Bone marrow (tissue), 2 donors: Measurements from ENCODE around the gene PIP5K1A.
"Not testable (repeated sequence)": the region's sequence is repeated elsewhere in the genome, so short reads cannot be mapped to it uniquely, and the experiment has no call there.

Experiments
- DNase-seq, 2 donors: peaks; one replicate each; lab custom pipeline; 2025; lab: John Stamatoyannopoulos, UW

PIP5K1A gene

DNA sequence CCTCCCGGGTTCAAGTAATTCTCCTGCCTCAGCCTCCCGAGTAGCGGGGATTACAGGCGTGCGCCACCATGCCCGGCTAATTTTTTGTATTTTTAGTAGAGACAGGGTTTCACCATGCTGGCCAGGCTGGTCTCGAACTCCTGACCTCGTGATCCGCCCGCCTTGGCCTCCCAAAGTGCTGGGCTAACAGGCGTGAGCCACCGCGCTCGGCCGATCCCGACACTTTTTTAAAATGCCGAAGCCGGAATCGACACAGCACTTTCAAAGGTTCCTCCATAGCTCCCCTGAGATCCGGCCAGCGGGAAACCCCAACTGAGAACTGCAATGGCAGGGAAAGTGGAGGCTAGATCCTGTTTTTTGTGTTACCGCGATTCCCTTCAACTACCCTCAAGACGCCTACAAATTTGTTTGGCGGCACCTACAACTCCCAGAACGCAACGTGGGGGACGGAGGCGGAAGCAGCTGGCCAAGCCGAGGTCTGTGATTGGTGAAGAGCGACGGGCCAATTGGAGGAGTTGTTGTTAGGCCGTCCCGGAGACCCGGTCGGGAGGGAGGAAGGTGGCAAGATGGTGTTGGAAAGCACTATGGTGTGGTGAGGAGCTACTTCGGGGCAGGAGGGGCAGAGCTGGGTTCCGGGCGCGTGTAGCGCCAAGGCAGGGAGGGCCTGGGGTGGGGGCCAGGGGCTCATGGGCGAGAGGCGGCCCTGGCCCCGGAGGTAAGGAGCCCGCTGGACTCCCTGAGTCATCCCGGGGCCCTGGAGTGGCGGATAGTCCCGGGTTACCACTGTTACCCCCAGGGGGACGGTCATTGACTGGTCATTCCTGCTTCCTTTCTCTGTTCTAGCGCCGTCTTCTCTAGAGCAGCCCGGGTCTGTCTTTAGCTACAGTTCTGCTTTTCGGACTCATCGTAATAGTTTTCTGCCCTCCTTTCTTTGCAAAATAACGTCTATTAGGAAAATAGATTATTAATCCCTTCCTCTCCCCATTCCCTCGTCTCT lies 56.2 kb downstream of the PIP5K1A start, which contains the start of gene PSMD4:
TSS of gene PSMD4 (plus strand) at position 518 of the 997 bp plus-strand sequence. CDS start at position 567, 49 bp downstream.
- DNase-seq: peak; percentile 87 to 97

DNA sequence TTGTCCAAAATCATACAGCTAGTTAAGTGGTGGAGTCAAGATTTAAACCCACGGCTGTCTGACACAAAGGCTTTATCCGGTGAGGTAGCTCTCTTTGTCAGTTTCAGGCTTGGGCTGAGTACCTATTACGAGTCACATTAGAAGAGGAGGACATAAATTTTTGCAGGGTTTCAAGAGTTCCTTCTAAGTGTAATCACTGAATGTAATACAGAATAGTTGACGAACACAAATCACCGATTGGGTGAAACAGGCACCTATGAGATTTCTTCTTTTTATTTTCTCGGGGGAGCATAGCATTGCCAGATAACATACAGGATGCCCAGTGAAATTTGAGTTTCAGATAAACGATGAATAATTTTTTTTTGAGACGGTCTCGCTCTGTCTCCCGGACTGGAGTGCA lies 57.0 kb downstream of the PIP5K1A start:
- no peak for DNase-seq

DNA sequence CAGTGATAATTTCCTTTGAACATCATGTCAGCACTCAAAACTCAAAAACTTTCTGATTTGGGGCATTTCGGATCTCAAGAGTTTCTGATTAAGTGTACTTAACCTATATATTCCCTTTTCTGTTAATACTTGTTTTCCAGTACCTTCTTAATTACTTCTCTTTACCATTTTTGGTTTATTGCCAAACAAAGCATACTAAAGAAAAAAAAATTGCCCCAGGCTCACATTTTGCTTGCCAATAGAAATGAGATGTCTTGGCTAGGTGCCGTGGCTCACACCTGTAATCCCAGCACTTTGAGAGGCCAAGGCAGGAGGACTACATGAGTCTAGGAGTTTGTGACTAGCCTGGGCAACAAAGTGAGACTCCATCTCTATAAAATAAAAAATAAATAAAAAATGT lies 61.0 kb downstream of the PIP5K1A start:
- no peak for DNase-seq

DNA sequence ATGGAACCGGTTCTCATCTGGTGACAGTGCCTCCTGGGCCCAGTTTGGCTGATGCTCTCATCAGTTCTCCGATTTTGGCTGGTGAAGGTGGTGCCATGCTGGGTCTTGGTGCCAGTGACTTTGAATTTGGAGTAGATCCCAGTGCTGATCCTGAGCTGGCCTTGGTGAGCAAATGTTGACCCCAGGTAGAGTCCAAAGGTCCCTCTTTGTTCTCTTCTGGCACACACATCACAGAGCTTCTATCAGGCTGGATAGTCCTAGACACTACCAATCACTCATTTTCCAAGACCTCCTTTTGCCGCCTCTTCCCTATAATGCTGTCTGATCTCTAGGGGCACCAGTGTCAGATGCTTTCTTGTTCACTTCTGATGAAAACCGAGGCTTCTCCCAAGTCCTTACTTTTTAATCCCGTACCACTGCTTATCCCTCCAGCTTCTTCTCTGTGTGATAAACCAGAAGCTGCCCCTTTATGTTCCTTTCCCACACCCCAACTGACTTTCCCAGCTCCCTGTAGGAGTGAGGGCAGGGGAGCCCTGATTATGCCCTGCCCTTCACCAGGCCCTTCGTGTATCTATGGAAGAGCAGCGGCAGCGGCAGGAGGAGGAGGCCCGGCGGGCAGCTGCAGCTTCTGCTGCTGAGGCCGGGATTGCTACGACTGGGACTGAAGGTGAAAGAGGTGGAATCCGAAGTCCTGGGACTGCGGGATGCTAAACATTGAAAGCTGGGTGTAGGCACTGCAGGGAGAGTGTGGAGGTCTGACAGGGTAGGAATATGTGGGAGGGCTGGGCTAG lies 67.3 kb downstream of the PIP5K1A start:
- no peak for DNase-seq

DNA sequence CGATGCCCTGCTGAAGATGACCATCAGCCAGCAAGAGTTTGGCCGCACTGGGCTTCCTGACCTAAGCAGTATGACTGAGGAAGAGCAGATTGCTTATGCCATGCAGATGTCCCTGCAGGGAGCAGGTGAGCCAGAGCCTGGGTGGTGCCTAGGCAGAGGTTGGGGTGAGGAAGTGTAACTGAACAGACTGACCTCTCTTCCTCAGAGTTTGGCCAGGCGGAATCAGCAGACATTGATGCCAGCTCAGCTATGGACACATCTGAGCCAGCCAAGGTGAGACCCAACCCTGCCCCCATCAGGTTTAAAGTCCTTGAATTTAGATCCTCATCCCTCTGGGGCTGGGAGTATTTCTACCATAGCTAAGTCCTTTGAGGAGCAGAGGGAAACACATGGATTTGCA lies 68.0 kb downstream of the PIP5K1A start:
- DNase-seq: no peak

DNA sequence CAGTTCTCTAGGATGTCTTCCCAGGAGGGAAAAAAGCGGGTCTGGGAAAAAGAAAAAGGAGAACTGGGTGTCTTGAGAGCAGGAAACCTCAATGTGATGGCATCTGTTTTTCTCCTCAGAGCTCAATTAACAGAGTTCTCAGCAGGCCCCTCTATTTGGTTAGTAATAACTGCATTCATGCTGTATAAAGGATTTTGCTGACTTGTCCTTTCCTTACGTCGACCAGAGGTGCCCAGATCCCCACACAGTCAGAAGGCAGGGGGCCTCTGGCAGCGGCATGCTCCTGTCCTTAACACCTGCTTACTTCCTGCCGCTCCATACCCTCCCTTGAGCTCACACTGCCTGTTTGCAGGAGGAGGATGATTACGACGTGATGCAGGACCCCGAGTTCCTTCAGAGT lies 68.5 kb downstream of the PIP5K1A start:
- DNase-seq: no peak

DNA sequence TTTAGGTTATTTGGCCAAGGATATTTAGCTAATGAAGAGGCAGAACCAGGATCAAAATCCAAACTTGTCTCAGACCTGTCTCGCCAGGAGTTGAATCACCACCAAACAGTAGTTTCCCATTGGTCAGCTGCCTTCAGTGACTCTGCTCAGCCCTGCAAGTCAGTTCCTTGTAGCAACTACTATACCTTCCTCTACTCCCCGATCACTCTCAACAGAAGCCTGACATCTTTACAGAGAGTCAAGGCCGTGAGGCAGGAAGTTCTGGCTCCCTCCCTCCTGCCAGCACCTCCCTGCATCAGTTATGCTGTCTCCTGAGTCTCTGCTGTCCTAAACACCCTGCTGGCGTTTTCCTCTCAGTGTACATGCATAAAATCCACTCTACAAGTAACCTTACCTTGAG lies 69.4 kb downstream of the PIP5K1A start:
- no peak for DNase-seq

DNA sequence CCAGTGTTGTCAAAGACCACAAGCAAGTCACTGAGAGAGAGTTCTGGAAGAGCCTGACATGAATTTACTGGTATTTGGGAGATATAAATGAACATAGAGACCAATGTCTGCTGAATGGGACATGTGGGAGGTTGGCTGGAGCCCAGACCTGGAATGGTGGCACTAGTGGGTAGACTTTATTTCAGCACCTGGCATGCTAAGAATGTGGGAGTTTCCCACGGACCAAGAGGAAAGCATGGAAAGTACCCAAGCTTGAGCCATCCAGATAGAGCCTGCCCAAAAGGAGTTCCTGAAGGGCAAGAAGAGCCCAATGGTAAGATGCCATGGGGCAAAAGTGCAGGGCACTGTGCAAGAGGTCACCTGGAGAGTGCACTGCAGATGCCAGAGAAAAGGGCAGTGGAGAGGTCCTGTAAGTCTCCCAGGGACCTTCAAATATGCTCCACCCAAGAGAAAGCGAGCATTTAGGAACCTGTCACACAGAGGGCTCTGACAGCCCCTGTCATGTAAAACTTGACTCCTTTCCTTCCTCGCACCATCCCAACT lies 75.6 kb downstream of the PIP5K1A start:
- no peak for DNase-seq

DNA sequence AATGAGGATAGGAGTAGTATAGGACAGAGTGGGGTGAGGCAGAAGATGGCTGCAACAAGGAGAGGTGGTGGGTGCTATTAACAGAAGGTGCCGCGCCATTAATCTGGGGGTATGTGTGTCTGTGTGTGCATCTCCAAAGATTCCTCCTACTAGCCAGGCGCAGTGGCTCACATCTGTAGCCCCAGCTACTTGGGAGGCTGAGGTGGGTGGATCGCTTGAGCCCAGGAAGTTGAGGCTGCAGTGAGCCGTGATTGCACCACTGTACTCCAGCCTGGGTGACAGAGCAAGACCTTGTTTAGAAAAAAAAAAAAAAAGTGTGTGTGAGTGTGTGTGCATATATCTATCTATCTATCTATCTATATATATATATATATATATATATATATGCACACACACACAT lies 77.0 kb downstream of the PIP5K1A start:
- DNase-seq: not testable (repeated sequence)

DNA sequence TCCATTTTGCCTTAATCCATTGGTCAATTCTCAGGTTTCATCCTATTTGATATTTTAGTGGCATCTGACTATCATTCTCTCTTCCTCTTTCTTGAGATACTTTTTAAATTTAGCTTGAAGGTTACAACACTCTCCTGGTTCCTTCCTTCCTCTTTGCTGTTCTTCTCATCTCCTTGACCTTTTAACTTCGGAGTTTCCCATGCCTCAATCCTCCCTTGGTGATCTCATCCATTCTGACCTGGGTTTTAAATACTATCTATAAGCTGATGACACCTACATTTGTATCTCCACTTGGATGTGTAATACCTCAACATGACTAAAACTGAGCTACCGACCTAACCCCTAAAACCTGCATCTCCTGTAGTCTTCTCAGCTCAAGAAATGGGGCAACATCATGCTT lies 78.9 kb downstream of the PIP5K1A start:
- peak in 1 of 2 donors; percentile 84 for DNase-seq

DNA sequence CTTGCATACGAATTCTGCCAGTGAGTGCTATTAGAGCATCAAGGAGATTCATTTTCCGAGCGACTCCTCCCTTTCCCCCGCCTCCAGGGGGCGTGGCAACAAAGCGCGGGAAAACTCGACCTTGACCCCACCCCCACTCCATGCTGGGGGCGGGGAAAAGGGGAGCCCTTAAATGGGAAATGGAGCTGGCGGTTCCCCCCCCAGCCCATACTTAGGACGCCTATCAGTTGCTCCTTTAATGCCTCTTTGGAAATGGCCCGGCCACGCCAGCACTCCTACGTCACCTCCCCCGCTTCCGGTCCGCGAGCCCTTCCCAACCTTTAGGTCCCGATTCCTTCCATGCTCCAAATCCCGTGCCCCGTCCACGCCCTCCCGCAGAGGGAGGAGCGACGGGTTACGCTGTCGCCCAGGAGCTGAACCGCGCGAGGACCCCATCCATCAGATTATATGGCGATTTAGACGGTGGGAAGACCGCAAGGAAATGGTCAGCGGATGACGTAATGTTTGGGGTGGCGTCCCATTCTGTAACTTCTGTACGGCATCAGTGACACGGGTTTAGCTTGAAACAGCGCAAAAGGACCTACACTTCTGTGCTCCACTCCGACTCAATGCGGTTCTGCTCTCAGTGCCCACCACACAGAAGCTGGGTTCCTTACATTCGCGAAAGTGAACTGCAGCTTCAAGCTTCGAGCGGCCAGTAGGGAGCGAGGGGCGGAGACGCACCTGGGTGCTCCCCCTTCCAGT lies 83.0 kb downstream of the PIP5K1A start:
- peak; percentile 76 to 95 for DNase-seq

DNA sequence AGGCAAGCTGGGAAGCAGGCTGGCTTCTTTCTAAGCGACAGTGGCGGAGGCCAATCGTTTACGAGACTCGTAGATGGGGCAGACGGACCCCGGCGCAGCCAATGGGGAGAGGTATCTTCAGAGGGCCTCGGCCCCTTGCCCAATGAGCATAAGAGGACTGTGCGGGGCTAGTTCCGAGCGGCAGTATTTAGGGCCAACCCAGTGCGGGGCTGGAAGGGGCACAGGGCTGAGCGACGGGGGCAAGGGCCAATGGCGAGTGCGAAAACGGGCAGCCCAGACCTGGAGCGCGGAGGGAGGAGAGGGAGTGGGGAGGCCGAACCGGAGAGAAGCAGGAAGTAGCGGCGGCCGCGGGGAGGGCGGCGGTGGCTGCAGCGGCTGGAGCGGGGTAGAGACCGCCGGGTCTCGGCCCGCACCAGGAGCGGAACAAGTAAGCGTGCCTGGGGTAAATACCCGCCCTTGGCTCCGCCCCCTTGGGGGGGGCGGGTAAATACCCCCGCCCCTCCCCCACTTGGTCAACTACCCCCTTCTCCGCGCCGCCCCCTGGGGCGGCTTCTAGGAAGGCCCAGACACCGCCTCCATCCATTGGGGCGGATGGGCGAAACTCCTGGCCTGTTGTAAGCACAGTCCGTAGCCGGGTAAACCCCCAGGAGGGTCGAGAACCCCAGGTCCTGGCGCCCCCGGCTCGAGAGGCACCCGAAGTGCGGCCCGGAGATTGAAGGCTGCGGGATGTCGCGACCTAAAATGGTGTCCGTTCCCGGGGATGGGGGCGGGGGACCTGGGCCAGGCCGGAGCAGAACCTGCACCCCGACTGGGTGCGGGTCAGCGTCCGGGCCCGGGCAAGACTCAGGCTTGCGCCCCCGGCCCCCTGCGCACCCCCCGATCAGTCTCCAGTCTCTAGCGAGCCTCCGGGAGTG lies 83.9 kb downstream of the PIP5K1A start, which contains the start of gene ZNF687:
TSS of gene ZNF687 (plus strand) at position 331 of the 914 bp plus-strand sequence. CDS start 3,993 bp downstream, outside the sequence.
- DNase-seq: peak; percentile 98 to 99

DNA sequence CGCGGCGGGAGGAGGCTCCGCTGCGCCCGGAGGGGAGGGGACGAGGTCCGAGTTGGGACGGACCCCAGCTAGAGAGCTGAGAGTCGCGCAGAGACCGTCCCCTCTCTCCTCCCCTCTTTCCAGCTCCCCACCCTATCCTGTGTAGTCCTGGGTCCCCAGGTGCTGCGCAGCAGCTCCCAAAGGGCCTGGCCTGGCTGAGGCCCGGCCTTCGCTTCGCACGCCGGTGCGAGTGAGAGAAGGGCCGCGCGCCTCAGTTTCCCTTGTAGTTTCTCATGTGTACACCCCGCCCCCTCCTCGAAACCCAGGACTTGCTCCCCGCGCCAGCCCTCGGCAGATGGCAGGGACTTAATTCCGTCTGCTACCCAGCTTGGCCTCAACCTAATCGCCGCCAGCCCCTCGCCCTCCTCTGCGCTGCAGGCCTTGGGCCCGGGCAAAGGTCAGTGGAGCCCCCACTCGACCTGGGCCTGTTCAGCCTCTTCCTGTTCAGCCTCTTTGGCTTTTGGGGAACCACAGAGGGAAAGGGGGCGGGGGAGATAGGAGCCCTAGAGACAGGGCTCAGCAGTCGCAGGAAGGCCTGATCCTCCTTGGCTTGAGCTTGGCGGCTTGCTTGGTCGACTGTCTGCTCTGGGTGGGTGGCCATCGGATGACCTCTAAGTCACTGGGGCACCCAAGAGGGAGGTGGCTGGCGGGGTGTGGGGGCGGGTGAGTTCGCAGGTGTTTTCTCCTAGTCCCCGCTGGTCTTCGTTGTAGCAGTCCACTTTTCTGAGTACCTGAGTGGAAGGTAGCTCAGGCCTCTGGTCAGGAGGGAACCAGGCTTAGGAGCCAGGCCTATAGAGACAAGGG lies 84.8 kb downstream of the PIP5K1A start:
- peak; percentile 35 to 36 for DNase-seq

DNA sequence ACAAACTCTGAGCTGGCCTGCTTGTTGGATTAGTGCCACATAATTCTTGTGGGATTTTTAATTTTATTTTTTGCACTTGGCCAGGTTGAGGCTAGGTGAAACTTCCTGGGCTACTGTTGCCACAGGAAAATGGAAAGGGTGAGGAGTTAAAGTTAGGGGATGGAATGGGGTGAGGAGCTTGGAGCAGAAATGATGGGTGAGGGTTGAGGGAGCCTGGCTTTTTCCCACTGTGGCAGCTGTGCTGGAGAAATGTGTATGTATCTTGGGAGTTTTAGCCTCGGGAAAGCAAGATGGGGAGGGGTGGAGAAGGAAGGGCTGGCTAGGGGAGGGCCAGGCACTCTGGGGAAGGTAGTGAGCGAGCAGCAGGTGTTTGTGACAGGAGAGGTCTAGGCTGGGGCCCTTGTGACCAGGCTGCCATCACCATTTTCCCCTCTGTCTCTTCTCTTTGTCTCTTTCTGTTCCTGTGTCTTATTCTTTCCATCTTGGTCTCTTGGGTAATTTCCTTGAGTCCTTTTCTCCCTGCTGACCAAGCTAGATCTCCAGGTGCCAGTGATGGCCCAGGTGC lies 85.7 kb downstream of the PIP5K1A start:
- DNase-seq: no peak

DNA sequence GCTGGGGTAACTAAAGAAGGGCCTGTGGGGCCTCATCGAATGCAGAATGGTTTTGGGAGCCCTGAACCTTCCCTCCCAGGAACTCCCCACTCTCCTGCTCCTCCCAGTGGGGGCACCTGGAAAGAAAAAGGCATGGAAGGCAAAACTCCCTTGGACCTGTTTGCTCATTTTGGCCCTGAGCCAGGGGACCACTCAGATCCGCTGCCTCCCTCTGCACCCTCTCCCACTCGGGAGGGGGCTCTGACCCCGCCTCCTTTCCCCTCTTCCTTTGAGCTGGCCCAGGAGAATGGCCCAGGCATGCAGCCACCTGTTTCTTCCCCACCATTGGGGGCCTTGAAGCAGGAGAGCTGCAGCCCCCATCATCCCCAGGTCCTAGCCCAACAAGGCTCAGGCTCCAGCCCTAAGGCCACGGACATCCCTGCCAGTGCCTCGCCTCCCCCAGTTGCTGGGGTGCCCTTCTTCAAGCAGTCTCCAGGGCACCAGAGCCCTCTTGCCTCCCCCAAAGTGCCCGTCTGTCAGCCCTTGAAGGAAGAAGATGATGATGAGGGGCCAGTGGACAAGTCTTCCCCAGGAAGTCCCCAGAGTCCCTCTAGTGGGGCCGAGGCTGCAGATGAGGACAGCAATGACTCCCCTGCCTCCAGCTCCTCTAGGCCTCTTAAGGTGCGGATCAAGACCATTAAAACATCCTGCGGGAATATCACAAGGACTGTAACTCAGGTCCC lies 88.4 kb downstream of the PIP5K1A start:
- no peak for DNase-seq

DNA sequence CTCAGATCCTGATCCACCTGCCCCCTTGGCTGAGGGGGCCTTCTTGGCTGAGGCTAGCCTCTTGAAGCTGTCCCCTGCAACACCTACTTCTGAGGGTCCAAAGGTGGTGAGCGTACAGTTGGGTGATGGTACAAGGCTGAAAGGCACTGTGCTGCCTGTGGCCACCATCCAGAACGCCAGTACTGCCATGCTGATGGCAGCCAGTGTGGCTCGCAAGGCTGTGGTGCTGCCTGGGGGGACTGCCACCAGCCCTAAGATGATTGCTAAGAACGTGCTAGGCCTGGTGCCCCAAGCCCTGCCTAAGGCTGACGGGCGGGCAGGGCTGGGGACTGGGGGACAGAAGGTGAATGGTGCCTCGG lies 89.0 kb downstream of the PIP5K1A start:
- no peak for DNase-seq

DNA sequence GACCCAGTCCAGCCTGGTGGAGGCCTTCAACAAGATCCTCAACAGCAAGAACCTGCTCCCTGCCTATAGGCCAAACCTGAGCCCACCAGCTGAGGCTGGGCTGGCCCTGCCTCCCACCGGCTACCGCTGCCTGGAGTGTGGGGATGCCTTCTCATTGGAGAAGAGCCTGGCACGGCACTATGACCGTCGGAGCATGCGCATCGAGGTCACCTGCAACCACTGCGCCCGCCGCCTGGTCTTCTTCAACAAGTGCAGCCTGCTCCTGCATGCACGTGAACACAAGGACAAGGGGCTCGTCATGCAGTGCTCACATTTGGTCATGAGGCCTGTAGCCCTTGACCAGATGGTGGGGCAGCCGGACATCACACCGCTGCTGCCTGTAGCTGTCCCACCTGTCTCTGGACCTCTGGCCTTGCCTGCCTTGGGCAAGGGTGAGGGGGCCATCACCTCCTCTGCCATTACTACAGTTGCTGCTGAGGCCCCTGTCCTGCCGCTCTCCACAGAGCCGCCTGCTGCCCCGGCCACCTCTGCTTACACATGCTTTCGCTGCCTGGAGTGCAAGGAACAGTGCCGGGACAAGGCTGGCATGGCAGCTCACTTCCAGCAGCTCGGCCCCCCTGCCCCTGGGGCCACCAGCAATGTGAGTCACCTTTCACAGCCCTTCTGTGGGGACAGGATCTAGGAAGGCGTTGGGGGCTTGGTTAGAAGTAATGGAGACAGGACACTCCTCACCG lies 89.6 kb downstream of the PIP5K1A start:
- DNase-seq: no peak

DNA sequence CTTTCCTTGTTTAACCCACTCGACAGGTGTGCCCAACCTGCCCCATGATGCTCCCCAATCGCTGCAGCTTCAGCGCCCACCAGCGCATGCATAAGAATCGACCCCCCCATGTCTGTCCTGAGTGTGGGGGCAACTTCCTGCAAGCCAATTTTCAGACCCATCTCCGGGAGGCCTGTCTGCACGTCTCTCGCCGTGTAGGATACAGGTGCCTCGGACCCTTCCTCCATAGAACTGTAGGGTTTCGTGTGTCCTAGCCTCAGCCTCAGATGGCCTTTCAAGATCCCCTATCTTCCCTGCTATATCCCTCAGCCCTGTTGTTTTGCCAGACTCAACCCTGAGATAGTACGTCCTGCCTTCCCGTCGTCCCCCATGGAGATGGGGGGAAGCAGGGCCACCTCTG lies 90.2 kb downstream of the PIP5K1A start:
- no peak for DNase-seq
